K562 (cell line): ENCODE data around the gene NRXN2. TPM values are rescaled to one million over a fixed set of nuclear protein-coding genes. Genes with fewer than 3 reads are reported as not detected.
A peak's percentile ranks its signal among the peaks of the same experiment; 100 is the strongest.

ENCODE experiments used
- ATAC-seq: fragments of 200-7000 bp; cut with Tn5 transposase; 3 replicates; pipeline ENCODE4 v1.9.1; 2020; ENCODE audit warnings: moderate library complexity
- BruUV-seq: library from RNA; stranded (reverse); fragments of 400-500 nt; replicated peaks from 2 replicates; lab custom pipeline; 2021; lab: Mats Ljungman, UMichigan
- CTCF ChIA-PET: fragments of 300-600 bp; formaldehyde crosslinking; extraction: SDS; loops from one replicate; lab custom pipeline; 2021; ENCODE audit warnings: low intra/inter-chr PET ratio; lab: Yijun Ruan, JAX
- POLR2A ChIA-PET: fragments of 300-600, 350-650 bp; sonication (Branson Sonifier 250); formaldehyde crosslinking; extraction: SDS; loops from one replicate; lab custom pipeline; 2021; ENCODE audit warnings: antibody characterized with exemption, inconsistent platforms; lab: Yijun Ruan, JAX
- DNase-seq, 4 experiments: peaks; one replicate each; pipeline versions ENCODE4 v3.0.0 to v3.0.0-alpha.2; 2011 to 2018; ENCODE audit warnings: low spot score in 3 of 4, mixed read lengths in 3 of 4; ENCODE audit errors: extremely low read depth in 1 of 4
- FAIRE-seq: peaks from 2 replicates; lab custom pipeline; 2011; peaks lifted over from hg19 to GRCh38; lab: Jason Lieb, UNC
- H2AFZ ChIP-seq: 2 replicates; pipeline ENCODE4 v1.6.0; 2011; ENCODE audit warnings: low read depth, low read length, control low read depth, inconsistent platforms
- H3K27ac ChIP-seq: fragments of 200-600 bp; 3 replicates; pipeline ENCODE4 v1.8.0; 2011; ENCODE audit warnings: low read depth, mild to moderate bottlenecking, control low read depth, inconsistent platforms, low read length, moderate library complexity, mixed read lengths; ENCODE audit errors: extremely low read depth
- H3K27me3 ChIP-seq, 2 experiments: fragments of 300-600 bp in 1 of 2; 2 replicates in 1 of 2; 3 replicates in 1 of 2; pipeline versions ENCODE4 v1.6.0 to v1.8.0; 2011; ENCODE audit warnings: inconsistent platforms in 2 of 2, low read length in 2 of 2, mild to moderate bottlenecking in 1 of 2, mixed read lengths in 1 of 2, moderate library complexity in 1 of 2; ENCODE audit not compliant: control insufficient read depth in 2 of 2, insufficient read depth in 2 of 2
- H3K36me3 ChIP-seq: fragments of 300-600 bp; 3 replicates; pipeline ENCODE4 v1.8.0; 2011; ENCODE audit warnings: mild to moderate bottlenecking, low read length, inconsistent platforms; ENCODE audit not compliant: control insufficient read depth, insufficient read depth
- H3K4me1 ChIP-seq, 2 experiments: fragments of 200-600 bp in 1 of 2; replicated peaks in 1 of 2; 2 replicates in 1 of 2; 3 replicates in 1 of 2; pipeline versions ENCODE4 v1.5.1 to v1.8.0; 2011; ENCODE audit warnings: inconsistent platforms in 2 of 2, low read length in 2 of 2, mild to moderate bottlenecking in 1 of 2, mixed read lengths in 1 of 2, moderate library complexity in 1 of 2; ENCODE audit not compliant: control insufficient read depth in 2 of 2, insufficient read depth in 2 of 2
- H3K4me2 ChIP-seq: 2 replicates; pipeline ENCODE4 v1.6.1; 2011; ENCODE audit warnings: low read length, control low read depth, inconsistent platforms, mixed read lengths; ENCODE audit not compliant: insufficient read depth
- H3K4me3 ChIP-seq: fragments of 200-600 bp; sonication (generic), shearing (Covaris generic); 2 replicates; pipeline ENCODE4 v1.5.1; 2016; ENCODE audit warnings: control low read depth, inconsistent platforms
- H3K79me2 ChIP-seq: fragments of 200-600 bp; 3 replicates; pipeline ENCODE4 v1.8.0; 2011; ENCODE audit warnings: low read length, inconsistent platforms; ENCODE audit not compliant: control insufficient read depth, insufficient read depth
- H3K9ac ChIP-seq, 2 experiments: 2 replicates each; pipeline versions ENCODE4 v1.6.0 to v1.6.1; 2011; ENCODE audit warnings: low read depth in 2 of 2, low read length in 2 of 2, control low read depth in 1 of 2, inconsistent platforms in 1 of 2, mild to moderate bottlenecking in 1 of 2, mixed read lengths in 1 of 2; ENCODE audit not compliant: insufficient read depth in 1 of 2
- H3K9me1 ChIP-seq: one replicate; pipeline ENCODE4 v1.6.0; 2011; ENCODE audit warnings: inconsistent platforms, mild to moderate bottlenecking, low read length, moderate library complexity; ENCODE audit not compliant: control insufficient read depth, insufficient read depth
- H3K9me3 ChIP-seq: replicated peaks from 2 replicates; pipeline ENCODE4 v1.5.1; 2011; ENCODE audit warnings: low read depth, low read length, inconsistent platforms; ENCODE audit not compliant: control insufficient read depth, insufficient read depth
- H4K20me1 ChIP-seq: replicated peaks from 2 replicates; pipeline ENCODE4 v1.6.1; 2011; ENCODE audit warnings: low read length, inconsistent platforms, mixed read lengths; ENCODE audit not compliant: control insufficient read depth, insufficient read depth
- FOXJ3 ChIP-seq: sonication (generic); formaldehyde crosslinking; IDR thresholded peaks from 2 replicates; pipeline ENCODE4 v1.4.0; 2020; ENCODE audit warnings: mild to moderate bottlenecking, missing genetic modification reagents
- MTA3 ChIP-seq: fragments of 450-650 bp; formaldehyde crosslinking; IDR thresholded peaks from 2 replicates; pipeline ENCODE4 v1.6.1; 2017; ENCODE audit warnings: mild to moderate bottlenecking, borderline replicate concordance
- TCF7L2 ChIP-seq: fragments of 150-350 bp; IDR thresholded peaks from 2 replicates; pipeline ENCODE4 v1.6.1; 2016; ENCODE audit warnings: low read depth, mild to moderate bottlenecking, low read length, moderate library complexity
- ZNF785 ChIP-seq: fragments of 250-450 bp; sonication (Bioruptor Pico); IDR thresholded peaks from 2 replicates; pipeline ENCODE4 v1.4.0; 2020; ENCODE audit warnings: mild to moderate bottlenecking
- WGBS: fragments of 100-300 bp; shearing (Covaris generic); methylation state at CpG from one replicate; pipeline ENCODE4 v1.1.6; 2016; ENCODE audit warnings: low coverage, mixed read lengths; ENCODE audit not compliant: insufficient coverage; ENCODE audit errors: missing lambda C conversion rate; 5-methylcytosine and 5-hydroxymethylcytosine counted together
- in situ Hi-C: fragments of 300-500 bp; cut with MboI; formaldehyde crosslinking; loops from 4 replicates; pipeline ENCODE4 v1.15.0; 2018; ENCODE audit warnings: inconsistent platforms, mixed read lengths
- intact Hi-C: fragments of 100-400 bp; cut with micrococcal nuclease; formaldehyde crosslinking; loops from 2 replicates; pipeline ENCODE4 v1.14.2; 2022
- polyA plus RNA-seq, 8 experiments: library from polyadenylated mRNA; depleted of rRNA in 4 of 8; stranded (reverse) in 5 of 8; unstranded in 3 of 8; fragments of >200 nt; fragmentation: Nextera tagmentation in 2 of 8; fragmentation: Illumina TruSeq in 1 of 8; extraction: Ambion mirVana in 2 of 8; extraction: Trizol in 1 of 8; gene quantifications; 2 replicates each; pipeline versions ENCODE4 v1.2.1 to v1.2.3, GENCODE V29; 2011 to 2014; ENCODE audit warnings: inconsistent platforms in 1 of 8, missing spikeins in 1 of 8
- total RNA-seq, 7 experiments: library from RNA; depleted of rRNA in 6 of 7; stranded (reverse); fragments of >200 nt in 6 of 7; fragmentation: Illumina TruSeq in 2 of 7; extraction: Trizol in 2 of 7; gene quantifications; 2 replicates each; pipeline versions ENCODE4 v1.2.1 to v1.2.3, GENCODE V29; 2011 to 2021; ENCODE audit warnings: low replicate concordance in 1 of 7
- TF ChIP-seq, protein P1 (sequence below): sonication (generic); formaldehyde crosslinking; IDR thresholded peaks from 2 replicates; pipeline ENCODE4 v1.8.1; 2022; ENCODE audit warnings: missing genetic modification reagents

Gene NRXN2
- total and polyA plus RNA-seq, 9 of the 15 experiments (the other 6 are each of a cell fraction or from before 2014, with no cell fraction given), result 0.07 to 0.47 (median 0.15) TPM; not detected in 4

GRCh38 chr11:64619196-64619595, 103.8 kb downstream of the NRXN2 start:
- DNase-seq, result no peak
- H3K4me1 ChIP-seq, result peaks cover 0 to 12% of the 10 kb centered on the region in 2 experiments; a peak in 2 of 5 replicates
- no peak for TF ChIP-seq TCF7L2
- TF ChIP-seq, protein P1, sequence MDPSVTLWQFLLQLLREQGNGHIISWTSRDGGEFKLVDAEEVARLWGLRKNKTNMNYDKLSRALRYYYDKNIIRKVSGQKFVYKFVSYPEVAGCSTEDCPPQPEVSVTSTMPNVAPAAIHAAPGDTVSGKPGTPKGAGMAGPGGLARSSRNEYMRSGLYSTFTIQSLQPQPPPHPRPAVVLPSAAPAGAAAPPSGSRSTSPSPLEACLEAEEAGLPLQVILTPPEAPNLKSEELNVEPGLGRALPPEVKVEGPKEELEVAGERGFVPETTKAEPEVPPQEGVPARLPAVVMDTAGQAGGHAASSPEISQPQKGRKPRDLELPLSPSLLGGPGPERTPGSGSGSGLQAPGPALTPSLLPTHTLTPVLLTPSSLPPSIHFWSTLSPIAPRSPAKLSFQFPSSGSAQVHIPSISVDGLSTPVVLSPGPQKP (CRISPR knock-in tag), result no peak
- TF ChIP-seq ZNF785 (CRISPR knock-in tag), result no peak
- TF ChIP-seq FOXJ3 (CRISPR knock-in tag), result no peak
- TF ChIP-seq MTA3, result no peak
- TF ChIP-seq, all 486 proteins: peak for 0
- H3K27ac ChIP-seq, result no peak overlapping the region
- 58% methylated on average over 2 of the region's 4 CpGs for WGBS
- peak overlapping the region in 1 of 2 experiments; percentile 12; a peak in 1 of 4 replicates for H3K9ac ChIP-seq
- no peak for ATAC-seq
- in situ Hi-C loops (no loop called here), intact Hi-C loops (no loop called here)
- no peak overlapping the region for H3K4me3 ChIP-seq
- H3K36me3 ChIP-seq, result no peaks in the 10 kb centered on the region
- no peaks in the 10 kb centered on the region for H3K9me1 ChIP-seq
- peak overlapping the region; percentile 90; the same call in 1 of the 2 replicates for H2AFZ ChIP-seq
- no peak overlapping the region for H3K4me2 ChIP-seq
- ChIA-PET POLR2A (interaction anchor here (1.5 kb wide), 1 partner anchor 13 kb away, joined by 4 read pairs; no protein-coding TSS in a partner anchor), CTCF (no interaction called here)
- H4K20me1 ChIP-seq, result peaks cover 4% of the 10 kb centered on the region; the same call in 1 of the 2 replicates
- no TSS peak for BruUV-seq
- H3K9me3 ChIP-seq, result no peaks in the 10 kb centered on the region
- no peak for FAIRE-seq
- peaks cover 0 to 31% of the 10 kb centered on the region in 2 experiments; a peak in 2 of 5 replicates for H3K27me3 ChIP-seq
- H3K79me2 ChIP-seq, result no peaks in the 10 kb centered on the region
